ENCODE results near the gene GNA12. TPM values are rescaled to one million over a fixed set of nuclear protein-coding genes. Genes with fewer than 3 reads are reported as not detected.

Gene GNA12
- total RNA-seq, 1 donor from 2014 or later = 34.7 TPM

- H3K4me2 ChIP-seq = no peak overlapping the region
- H3K9me3 ChIP-seq (ENCODE audit: low read depth) = no peaks in the 10 kb centered on the region
- Mint-ChIP-seq H3K27ac (no peak overlapping the region), H3K4me3 (no peak overlapping the region), H3K27me3 (ENCODE audit: insufficient read depth, low read depth) (no peaks in the 10 kb centered on the region), H3K9me3 (peaks cover 17% of the 10 kb centered on the region), H3K4me1 (peaks cover 33% of the 10 kb centered on the region), H3K36me3 (peaks cover 29% of the 10 kb centered on the region)
- H4K20me1 ChIP-seq (ENCODE audit: low read depth) = peaks cover 38% of the 10 kb centered on the region
- peaks cover 15% of the 10 kb centered on the region for H3F3A ChIP-seq (ENCODE audit: low read depth)
- H3K79me2 ChIP-seq (ENCODE audit: low read depth) = peaks cover 98% of the 10 kb centered on the region
- H3K27ac ChIP-seq = no peak overlapping the region
- no peaks in the 10 kb centered on the region for H3K27me3 ChIP-seq
- H2AFZ ChIP-seq (replicated peaks) = no peak overlapping the region
- no peak for DNase-seq (ENCODE audit: low spot score)
- TF ChIP-seq EZH2phosphoT487 (IDR thresholded peaks at IDR 0.05) (no peak), EZH2 (IDR thresholded peaks at IDR 0.05) (no peak), CTCF (IDR thresholded peaks at IDR 0.05) (no peak)
- H3K9ac ChIP-seq = no peak overlapping the region
- no peak overlapping the region for H3K4me3 ChIP-seq
- peaks cover 25% of the 10 kb centered on the region for H3K4me1 ChIP-seq
- no peaks in the 10 kb centered on the region for H3K36me3 ChIP-seq
Observed at GRCh38 chr7:2805213-2805944, 38.7 kb downstream of the GNA12 start.

- peaks cover 14% of the 10 kb centered on the region for H3K9me3 Mint-ChIP-seq
- Histone ChIP-seq H3K27ac (no peak overlapping the region), H3F3A (ENCODE audit: low read depth) (peaks cover 15% of the 10 kb centered on the region), H2AFZ (replicated peaks) (no peak overlapping the region), H3K36me3 (no peaks in the 10 kb centered on the region), H3K27me3 (no peaks in the 10 kb centered on the region), H3K4me1 (peaks cover 25% of the 10 kb centered on the region), H3K4me2 (no peak overlapping the region), H4K20me1 (ENCODE audit: low read depth) (peaks cover 36% of the 10 kb centered on the region), H3K9ac (no peak overlapping the region), H3K4me3 (no peak overlapping the region), H3K79me2 (ENCODE audit: low read depth) (peaks cover 98% of the 10 kb centered on the region), H3K9me3 (ENCODE audit: low read depth) (no peaks in the 10 kb centered on the region)
- TF ChIP-seq EZH2phosphoT487 (IDR thresholded peaks at IDR 0.05) (no peak), EZH2 (IDR thresholded peaks at IDR 0.05) (no peak), CTCF (IDR thresholded peaks at IDR 0.05) (peak; percentile 16)
- H3K4me1 Mint-ChIP-seq = peaks cover 33% of the 10 kb centered on the region
- DNase-seq (ENCODE audit: low spot score) = no peak
- no peak overlapping the region for H3K4me3 Mint-ChIP-seq
- H3K27ac Mint-ChIP-seq = peak overlapping the region; percentile 78
- peaks cover 25% of the 10 kb centered on the region for H3K36me3 Mint-ChIP-seq
- no peaks in the 10 kb centered on the region for H3K27me3 Mint-ChIP-seq (ENCODE audit: insufficient read depth, low read depth)
Observed at GRCh38 chr7:2804227-2804763, 39.8 kb downstream of the GNA12 start.

- peaks cover 25% of the 10 kb centered on the region for H3K4me1 ChIP-seq
- peak overlapping the region; percentile 78 for H3K27ac Mint-ChIP-seq
- H4K20me1 ChIP-seq (ENCODE audit: low read depth) = peaks cover 31% of the 10 kb centered on the region
- no peak overlapping the region for H3K4me3 ChIP-seq
- H3K4me1 Mint-ChIP-seq = peaks cover 31% of the 10 kb centered on the region
- no peaks in the 10 kb centered on the region for H3K27me3 ChIP-seq
- no peak overlapping the region for H3K9ac ChIP-seq
- DNase-seq (ENCODE audit: low spot score) = no peak
- no peaks in the 10 kb centered on the region for H3K9me3 ChIP-seq (ENCODE audit: low read depth)
- H3K79me2 ChIP-seq (ENCODE audit: low read depth) = peaks cover 98% of the 10 kb centered on the region
- peaks cover 21% of the 10 kb centered on the region for H3K36me3 Mint-ChIP-seq
- H3K9me3 Mint-ChIP-seq = peaks cover 16% of the 10 kb centered on the region
- H3F3A ChIP-seq (ENCODE audit: low read depth) = peaks cover 15% of the 10 kb centered on the region
- H3K27me3 Mint-ChIP-seq (ENCODE audit: insufficient read depth, low read depth) = no peaks in the 10 kb centered on the region
- no peaks in the 10 kb centered on the region for H3K36me3 ChIP-seq
- no peak overlapping the region for H3K27ac ChIP-seq
- no peak overlapping the region for H3K4me3 Mint-ChIP-seq
- no peak overlapping the region for H2AFZ ChIP-seq (replicated peaks)
- peak overlapping the region; percentile 68 for H3K4me2 ChIP-seq
- TF ChIP-seq EZH2 (IDR thresholded peaks at IDR 0.05) = no peak
- no peak for TF ChIP-seq EZH2phosphoT487 (IDR thresholded peaks at IDR 0.05)
- no peak for TF ChIP-seq CTCF (IDR thresholded peaks at IDR 0.05)
Observed at GRCh38 chr7:2803755-2804154, 40.4 kb downstream of the GNA12 start.

All from neural progenitor cell (in vitro differentiated cells).